ENCODE data around the gene EXD2.

Gene EXD2

GRCh38 chr14:69268223-69268622 lies 76.9 kb downstream of the EXD2 start:
- H2AFZ ChIP-seq (ENCODE audit: low read length) = no peak overlapping the region
- no peak overlapping the region for H3K27ac ChIP-seq (replicated peaks; ENCODE audit: low read length)
- peaks cover 2% of the 10 kb centered on the region for H3K79me1 ChIP-seq (ENCODE audit: low read depth, low read length)
- no peak overlapping the region for H4K91ac ChIP-seq (ENCODE audit: low read depth, low read length, poor library complexity)
- no CpG with 5 or more reads among the region's 2 CpGs for WGBS, 2 donors (ENCODE audit: extremely low coverage in 2 of 2, insufficient read length in 2 of 2, insufficient replicate concordance in 1 of 2)
- peaks cover 4 to 6% of the 10 kb centered on the region in 2 donors for H3K4me1 ChIP-seq (ENCODE audit: control insufficient read depth in 2 of 2, insufficient read depth in 1 of 2, low read depth in 1 of 2, low read length in 2 of 2)
- H2BK15ac ChIP-seq (ENCODE audit: low read length) = no peak overlapping the region
- peaks cover 0 to 2% of the 10 kb centered on the region in 2 donors for H3K36me3 ChIP-seq (replicated peaks in 1 of 2; ENCODE audit: control insufficient read depth in 2 of 2, insufficient read depth in 2 of 2, low read length in 2 of 2)
- H3K4me3 ChIP-seq (ENCODE audit: low read length in 2 of 2) = no peak overlapping the region
- no peak overlapping the region for H3K4me2 ChIP-seq (ENCODE audit: insufficient read depth, low read length, poor library complexity, severe bottlenecking)
- no peak overlapping the region for H2BK5ac ChIP-seq (ENCODE audit: low read length)
- H2BK12ac ChIP-seq (ENCODE audit: low read length) = no peak overlapping the region
- no peak overlapping the region for H3K14ac ChIP-seq (ENCODE audit: low read length)
- H3K9ac ChIP-seq (ENCODE audit: low read depth, low read length, poor library complexity) = no peak overlapping the region
- no peak for DNase-seq (ENCODE audit: low spot score)
- H3K27me3 ChIP-seq (ENCODE audit: control insufficient read depth in 3 of 3, insufficient read depth in 3 of 3, low read depth in 1 of 3, low read length in 3 of 3) = no peaks in the 10 kb centered on the region
- H2AK5ac ChIP-seq (ENCODE audit: low read depth, low read length) = no peak overlapping the region
- no peak overlapping the region for H2BK120ac ChIP-seq (ENCODE audit: low read depth, low read length)
- H4K8ac ChIP-seq (ENCODE audit: low read depth, low read length) = no peak overlapping the region
- no peak overlapping the region for H3K18ac ChIP-seq (ENCODE audit: low read length)
- no peak overlapping the region for H3K4ac ChIP-seq (ENCODE audit: low read length)
- H3K23ac ChIP-seq (ENCODE audit: low read depth, low read length, poor library complexity) = no peak overlapping the region
- peaks cover 0 to 5% of the 10 kb centered on the region in 2 donors for H3K9me3 ChIP-seq (replicated peaks in 1 of 2; ENCODE audit: control insufficient read depth in 2 of 2, insufficient read depth in 1 of 2, low read depth in 1 of 2, low read length in 2 of 2)

GRCh38 chr14:69268763-69269162 lies 77.5 kb downstream of the EXD2 start:
- Histone ChIP-seq H3K4me2 (ENCODE audit: insufficient read depth, low read length, poor library complexity, severe bottlenecking) (no peak overlapping the region), H3K23ac (ENCODE audit: low read depth, low read length, poor library complexity) (no peak overlapping the region), H2BK15ac (ENCODE audit: low read length) (no peak overlapping the region), H3K36me3 (replicated peaks in 1 of 2; ENCODE audit: control insufficient read depth in 2 of 2, insufficient read depth in 2 of 2, low read length in 2 of 2) (peaks cover 0 to 2% of the 10 kb centered on the region in 2 donors), H4K8ac (ENCODE audit: low read depth, low read length) (no peak overlapping the region), H2BK120ac (ENCODE audit: low read depth, low read length) (no peak overlapping the region), H3K4ac (ENCODE audit: low read length) (no peak overlapping the region), H3K9me3 (replicated peaks in 1 of 2; ENCODE audit: control insufficient read depth in 2 of 2, insufficient read depth in 1 of 2, low read depth in 1 of 2, low read length in 2 of 2) (peaks cover 0 to 5% of the 10 kb centered on the region in 2 donors), H3K14ac (ENCODE audit: low read length) (no peak overlapping the region), H4K91ac (ENCODE audit: low read depth, low read length, poor library complexity) (no peak overlapping the region), H2AFZ (ENCODE audit: low read length) (no peak overlapping the region), H3K9ac (ENCODE audit: low read depth, low read length, poor library complexity) (no peak overlapping the region), H3K79me1 (ENCODE audit: low read depth, low read length) (peaks cover 2% of the 10 kb centered on the region), H3K27ac (replicated peaks; ENCODE audit: low read length) (no peak overlapping the region), H3K4me1 (ENCODE audit: control insufficient read depth in 2 of 2, insufficient read depth in 1 of 2, low read depth in 1 of 2, low read length in 2 of 2) (peaks cover under 1 to 5% of the 10 kb centered on the region in 2 donors), H2BK5ac (ENCODE audit: low read length) (no peak overlapping the region), H3K4me3 (ENCODE audit: low read length in 2 of 2) (no peak overlapping the region), H3K27me3 (ENCODE audit: control insufficient read depth in 3 of 3, insufficient read depth in 3 of 3, low read depth in 1 of 3, low read length in 3 of 3) (no peaks in the 10 kb centered on the region), H2AK5ac (ENCODE audit: low read depth, low read length) (no peak overlapping the region), H2BK12ac (ENCODE audit: low read length) (no peak overlapping the region), H3K18ac (ENCODE audit: low read length) (no peak overlapping the region)
- no peak for DNase-seq (ENCODE audit: low spot score)
- WGBS, 2 donors (ENCODE audit: extremely low coverage in 2 of 2, insufficient read length in 2 of 2, insufficient replicate concordance in 1 of 2) = no CpG with 5 or more reads among the region's 4 CpGs

GRCh38 chr14:69269381-69269780 lies 78.1 kb downstream of the EXD2 start:
- Histone ChIP-seq H3K4me3 (ENCODE audit: low read length in 2 of 2) (peak overlapping the region in 1 of 2 donors; percentile 66), H4K91ac (ENCODE audit: low read depth, low read length, poor library complexity) (peak overlapping the region; percentile 25), H3K9me3 (replicated peaks in 1 of 2; ENCODE audit: control insufficient read depth in 2 of 2, insufficient read depth in 1 of 2, low read depth in 1 of 2, low read length in 2 of 2) (peaks cover 0 to 5% of the 10 kb centered on the region in 2 donors), H4K8ac (ENCODE audit: low read depth, low read length) (no peak overlapping the region), H2AFZ (ENCODE audit: low read length) (no peak overlapping the region), H2BK120ac (ENCODE audit: low read depth, low read length) (no peak overlapping the region), H3K9ac (ENCODE audit: low read depth, low read length, poor library complexity) (peak overlapping the region; percentile 57), H3K14ac (ENCODE audit: low read length) (no peak overlapping the region), H2AK5ac (ENCODE audit: low read depth, low read length) (no peak overlapping the region), H3K4ac (ENCODE audit: low read length) (no peak overlapping the region), H2BK5ac (ENCODE audit: low read length) (no peak overlapping the region), H2BK15ac (ENCODE audit: low read length) (no peak overlapping the region), H3K4me2 (ENCODE audit: insufficient read depth, low read length, poor library complexity, severe bottlenecking) (no peak overlapping the region), H3K23ac (ENCODE audit: low read depth, low read length, poor library complexity) (no peak overlapping the region), H3K79me1 (ENCODE audit: low read depth, low read length) (peaks cover 2% of the 10 kb centered on the region), H3K27me3 (ENCODE audit: control insufficient read depth in 3 of 3, insufficient read depth in 3 of 3, low read depth in 1 of 3, low read length in 3 of 3) (no peaks in the 10 kb centered on the region), H3K4me1 (ENCODE audit: control insufficient read depth in 2 of 2, insufficient read depth in 1 of 2, low read depth in 1 of 2, low read length in 2 of 2) (peaks cover 0 to 5% of the 10 kb centered on the region in 2 donors), H3K27ac (replicated peaks; ENCODE audit: low read length) (no peak overlapping the region), H3K36me3 (replicated peaks in 1 of 2; ENCODE audit: control insufficient read depth in 2 of 2, insufficient read depth in 2 of 2, low read length in 2 of 2) (peaks cover 0 to 2% of the 10 kb centered on the region in 2 donors), H3K18ac (ENCODE audit: low read length) (no peak overlapping the region), H2BK12ac (ENCODE audit: low read length) (no peak overlapping the region)
- WGBS, 2 donors (ENCODE audit: extremely low coverage in 2 of 2, insufficient read length in 2 of 2, insufficient replicate concordance in 1 of 2) = 100% methylated on average over 1 of the region's 1 CpG; no CpG with 5 or more reads in 1 of the 2 donors
- DNase-seq (ENCODE audit: low spot score) = no peak

GRCh38 chr14:69270097-69270496 lies 78.8 kb downstream of the EXD2 start:
- Histone ChIP-seq H2BK120ac (ENCODE audit: low read depth, low read length) (no peak overlapping the region), H2BK15ac (ENCODE audit: low read length) (no peak overlapping the region), H3K4me3 (ENCODE audit: low read length in 2 of 2) (no peak overlapping the region), H2AK5ac (ENCODE audit: low read depth, low read length) (no peak overlapping the region), H3K4ac (ENCODE audit: low read length) (no peak overlapping the region), H3K18ac (ENCODE audit: low read length) (no peak overlapping the region), H3K27me3 (ENCODE audit: control insufficient read depth in 3 of 3, insufficient read depth in 3 of 3, low read depth in 1 of 3, low read length in 3 of 3) (no peaks in the 10 kb centered on the region), H3K9ac (ENCODE audit: low read depth, low read length, poor library complexity) (no peak overlapping the region), H3K4me1 (ENCODE audit: control insufficient read depth in 2 of 2, insufficient read depth in 1 of 2, low read depth in 1 of 2, low read length in 2 of 2) (peaks cover 0 to 5% of the 10 kb centered on the region in 2 donors), H3K36me3 (replicated peaks in 1 of 2; ENCODE audit: control insufficient read depth in 2 of 2, insufficient read depth in 2 of 2, low read length in 2 of 2) (peaks cover 0 to 2% of the 10 kb centered on the region in 2 donors), H3K27ac (replicated peaks; ENCODE audit: low read length) (no peak overlapping the region), H3K4me2 (ENCODE audit: insufficient read depth, low read length, poor library complexity, severe bottlenecking) (no peak overlapping the region), H3K9me3 (replicated peaks in 1 of 2; ENCODE audit: control insufficient read depth in 2 of 2, insufficient read depth in 1 of 2, low read depth in 1 of 2, low read length in 2 of 2) (peaks cover 0 to 5% of the 10 kb centered on the region in 2 donors), H4K8ac (ENCODE audit: low read depth, low read length) (no peak overlapping the region), H2AFZ (ENCODE audit: low read length) (no peak overlapping the region), H3K14ac (ENCODE audit: low read length) (no peak overlapping the region), H2BK12ac (ENCODE audit: low read length) (no peak overlapping the region), H4K91ac (ENCODE audit: low read depth, low read length, poor library complexity) (no peak overlapping the region), H3K79me1 (ENCODE audit: low read depth, low read length) (peaks cover 2% of the 10 kb centered on the region), H3K23ac (ENCODE audit: low read depth, low read length, poor library complexity) (no peak overlapping the region), H2BK5ac (ENCODE audit: low read length) (no peak overlapping the region)
- no CpG with 5 or more reads among the region's 10 CpGs for WGBS, 2 donors (ENCODE audit: extremely low coverage in 2 of 2, insufficient read length in 2 of 2, insufficient replicate concordance in 1 of 2)
- no peak for DNase-seq (ENCODE audit: low spot score)
